Thoracic aorta (tissue), 2 donors: ENCODE data around the gene C16orf90. TPM values are rescaled to one million over a fixed set of nuclear protein-coding genes. Genes with fewer than 3 reads are reported as not detected.
A peak's percentile ranks its signal among the peaks of the same experiment; 100 is the strongest.
"Not testable (repeated sequence)": the region's sequence is repeated elsewhere in the genome, so short reads cannot be mapped to it uniquely, and the experiment has no call there.

Source experiments
- ATAC-seq: fragments of 150-250 bp; one replicate; pipeline ENCODE4 v1.8.0; 2017; ENCODE audit warnings: low read depth; ENCODE audit not compliant: insufficient number of reproducible peaks, low FRiP score
- DNase-seq: peaks from one replicate; pipeline ENCODE4 v3.0.0-alpha.2; 2020; ENCODE audit warnings: low spot score
- H3K27ac ChIP-seq, 2 donors: fragments of 200-600 bp; sonication (generic); 1 replicate in 1 of 2; 2 replicates in 1 of 2; pipeline ENCODE4 v1.5.1; 2016; ENCODE audit warnings: mild to moderate bottlenecking in 2 of 2, moderate library complexity in 2 of 2
- H3K27me3 ChIP-seq: fragments of 200-600 bp; sonication (generic); replicated peaks from 2 replicates; pipeline ENCODE4 v1.6.0; 2016; ENCODE audit warnings: mild to moderate bottlenecking; ENCODE audit not compliant: insufficient read depth
- H3K36me3 ChIP-seq: fragments of 200-600 bp; sonication (generic); one replicate; pipeline ENCODE4 v1.5.1; 2016
- H3K4me1 ChIP-seq, 2 donors: fragments of 200-600 bp; sonication (generic); 1 replicate in 1 of 2; 2 replicates in 1 of 2; pipeline versions ENCODE4 v1.5.1 to v1.6.0; 2016; ENCODE audit warnings: low read depth in 2 of 2, mild to moderate bottlenecking in 1 of 2; ENCODE audit not compliant: control insufficient read depth in 1 of 2
- H3K4me3 ChIP-seq: fragments of 200-600 bp; sonication (generic); 2 replicates; pipeline ENCODE4 v1.5.1; 2016; ENCODE audit warnings: mild to moderate bottlenecking
- H3K9me3 ChIP-seq: fragments of 200-600 bp; sonication (generic); 2 replicates; pipeline ENCODE4 v1.5.1; 2016
- total RNA-seq, 2 donors: library from RNA; depleted of rRNA; stranded (reverse); fragments of >200 nt; gene quantifications; one replicate each; pipeline versions ENCODE4 v1.1.0 to v1.2.3, GENCODE V29; 2016
- TF ChIP-seq, protein P1 (sequence below): fragments of 200-600 bp; sonication (generic); IDR thresholded peaks from one replicate; pipeline ENCODE4 v1.5.1; 2019; ENCODE audit warnings: antibody characterized with exemption

Gene C16orf90
- total RNA-seq, 2 donors from 2014 or later = not detected

DNA sequence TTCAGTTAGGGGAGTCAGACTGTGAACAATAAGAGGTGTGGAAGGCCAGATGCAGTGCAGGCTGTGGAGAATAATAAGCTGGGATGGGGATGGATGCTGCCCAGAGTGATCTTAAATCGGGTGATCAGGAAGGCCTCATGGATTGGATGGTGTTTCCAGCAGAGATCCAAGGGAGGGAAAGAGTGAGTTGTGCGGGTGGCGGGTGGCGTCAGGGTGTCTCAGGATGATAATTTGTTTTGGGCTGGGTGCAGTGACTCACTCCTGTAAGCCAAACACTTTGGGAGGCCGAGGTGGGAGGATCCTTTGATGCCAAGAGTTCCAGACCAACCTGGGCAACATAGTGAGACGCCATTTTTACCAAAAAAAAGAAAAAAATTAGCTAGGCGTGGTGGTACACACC is 13.4 kb upstream of the C16orf90 start:
- ATAC-seq (no peak), DNase-seq (no peak)
- Histone ChIP-seq H3K4me1 (no peaks in the 10 kb centered on the region), H3K27ac (no peak overlapping the region), H3K9me3 (no peaks in the 10 kb centered on the region), H3K4me3 (no peak overlapping the region), H3K36me3 (peaks cover 32% of the 10 kb centered on the region), H3K27me3 (no peaks in the 10 kb centered on the region)
- TF ChIP-seq, protein P1, sequence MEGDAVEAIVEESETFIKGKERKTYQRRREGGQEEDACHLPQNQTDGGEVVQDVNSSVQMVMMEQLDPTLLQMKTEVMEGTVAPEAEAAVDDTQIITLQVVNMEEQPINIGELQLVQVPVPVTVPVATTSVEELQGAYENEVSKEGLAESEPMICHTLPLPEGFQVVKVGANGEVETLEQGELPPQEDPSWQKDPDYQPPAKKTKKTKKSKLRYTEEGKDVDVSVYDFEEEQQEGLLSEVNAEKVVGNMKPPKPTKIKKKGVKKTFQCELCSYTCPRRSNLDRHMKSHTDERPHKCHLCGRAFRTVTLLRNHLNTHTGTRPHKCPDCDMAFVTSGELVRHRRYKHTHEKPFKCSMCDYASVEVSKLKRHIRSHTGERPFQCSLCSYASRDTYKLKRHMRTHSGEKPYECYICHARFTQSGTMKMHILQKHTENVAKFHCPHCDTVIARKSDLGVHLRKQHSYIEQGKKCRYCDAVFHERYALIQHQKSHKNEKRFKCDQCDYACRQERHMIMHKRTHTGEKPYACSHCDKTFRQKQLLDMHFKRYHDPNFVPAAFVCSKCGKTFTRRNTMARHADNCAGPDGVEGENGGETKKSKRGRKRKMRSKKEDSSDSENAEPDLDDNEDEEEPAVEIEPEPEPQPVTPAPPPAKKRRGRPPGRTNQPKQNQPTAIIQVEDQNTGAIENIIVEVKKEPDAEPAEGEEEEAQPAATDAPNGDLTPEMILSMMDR = no peak

GRCh38 chr16:3503523-3503922 is 8.2 kb upstream of the C16orf90 start:
- H3K36me3 ChIP-seq = peaks cover 6% of the 10 kb centered on the region
- H3K27me3 ChIP-seq = no peaks in the 10 kb centered on the region
- TF ChIP-seq, protein P1 = no peak
- ATAC-seq (no peak), DNase-seq (no peak)
- H3K4me3 ChIP-seq = no peak overlapping the region
- H3K4me1 ChIP-seq = peaks cover 7 to 19% of the 10 kb centered on the region in 2 donors
- no peak overlapping the region for H3K27ac ChIP-seq
- H3K9me3 ChIP-seq = no peaks in the 10 kb centered on the region

GRCh38 chr16:3501783-3502400 is 6.6 kb upstream of the C16orf90 start:
- Histone ChIP-seq H3K4me3 (peak overlapping the region; percentile 97), H3K4me1 (peaks cover 7 to 19% of the 10 kb centered on the region in 2 donors), H3K27ac (no peak overlapping the region), H3K36me3 (no peaks in the 10 kb centered on the region), H3K9me3 (no peaks in the 10 kb centered on the region), H3K27me3 (no peaks in the 10 kb centered on the region)
- TF ChIP-seq, protein P1 = no peak
- ATAC-seq = no peak
- DNase-seq = no peak

DNA sequence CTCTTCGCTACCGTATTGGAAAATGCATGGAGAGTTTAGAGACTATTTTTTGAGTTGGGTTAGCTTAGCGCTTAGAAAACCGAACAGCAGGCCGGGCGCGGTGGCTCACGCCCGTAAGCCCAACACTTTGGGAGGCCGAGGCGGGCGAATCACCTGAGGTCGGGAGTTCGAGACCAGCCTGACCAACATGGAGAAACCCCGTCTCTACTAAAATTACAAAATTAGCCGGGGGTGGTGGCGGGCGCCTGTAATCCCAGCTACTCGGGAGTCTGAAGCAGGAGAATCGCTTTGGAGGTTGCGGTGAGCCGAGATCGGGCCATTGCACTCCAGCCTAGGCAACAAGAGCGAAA is 6.1 kb upstream of the C16orf90 start:
- Histone ChIP-seq H3K4me3 (peak overlapping the region; percentile 97), H3K4me1 (peaks cover 7 to 19% of the 10 kb centered on the region in 2 donors), H3K27ac (peak overlapping the region; percentile 53 to 69)
- not testable (repeated sequence) for ATAC-seq, DNase-seq, H3K27me3 ChIP-seq, H3K36me3 ChIP-seq, H3K9me3 ChIP-seq

DNA sequence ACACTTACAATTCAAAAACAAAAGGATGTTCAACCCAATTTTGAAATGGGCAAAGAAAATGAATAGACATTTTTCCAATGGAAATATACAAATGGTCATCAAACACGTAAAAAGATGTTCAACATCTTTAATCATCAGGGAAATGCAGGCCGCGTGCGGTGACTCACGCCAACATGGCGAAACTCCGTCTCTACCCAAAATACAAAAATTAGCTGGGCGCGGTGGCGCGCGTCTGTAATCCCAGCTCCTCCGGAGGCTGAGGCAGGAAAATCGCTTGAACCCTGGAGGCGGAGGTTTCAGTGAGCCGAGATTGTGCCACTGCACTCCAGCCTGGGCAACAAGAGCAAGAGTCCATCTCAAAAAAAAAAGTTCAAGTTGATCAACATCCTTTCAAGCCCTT is 3.7 kb upstream of the C16orf90 start:
- H3K36me3 ChIP-seq = no peaks in the 10 kb centered on the region
- no peaks in the 10 kb centered on the region for H3K27me3 ChIP-seq
- ATAC-seq = no peak
- no peak overlapping the region for H3K4me3 ChIP-seq
- H3K27ac ChIP-seq = no peak overlapping the region
- H3K4me1 ChIP-seq = peaks cover 7 to 19% of the 10 kb centered on the region in 2 donors
- TF ChIP-seq, protein P1 = no peak
- DNase-seq = no peak
- no peaks in the 10 kb centered on the region for H3K9me3 ChIP-seq

GRCh38 chr16:3497771-3498170 is 2.5 kb upstream of the C16orf90 start:
- H3K9me3 ChIP-seq = no peaks in the 10 kb centered on the region
- no peaks in the 10 kb centered on the region for H3K36me3 ChIP-seq
- TF ChIP-seq, protein P1 = no peak
- H3K4me3 ChIP-seq = no peak overlapping the region
- DNase-seq = no peak
- no peak overlapping the region for H3K27ac ChIP-seq
- H3K4me1 ChIP-seq = peaks cover 7 to 19% of the 10 kb centered on the region in 2 donors
- no peaks in the 10 kb centered on the region for H3K27me3 ChIP-seq
- no peak for ATAC-seq
